SU-DHL-6 (cell line): ENCODE data around the gene KLF2.
A peak's percentile ranks its signal among the peaks of the same experiment; 100 is the strongest.

Experiments
- H2AFZ ChIP-seq: fragments of 200-600 bp; sonication (generic); 2 replicates; pipeline ENCODE4 v1.6.1; 2014; ENCODE audit warnings: low read depth, mild to moderate bottlenecking, moderate library complexity, mixed read lengths, antibody characterized with exemption, low read length; ENCODE audit not compliant: severe bottlenecking
- H3F3A ChIP-seq: fragments of 200-600 bp; shearing (Covaris generic); 2 replicates; pipeline ENCODE4 v1.6.0; 2016; ENCODE audit warnings: antibody characterized with exemption, mild to moderate bottlenecking; ENCODE audit not compliant: insufficient read depth
- H3K27ac ChIP-seq: fragments of 200-600 bp; sonication (generic); 2 replicates; pipeline ENCODE4 v1.5.1; 2016; ENCODE audit warnings: low read depth, mild to moderate bottlenecking, low read length, moderate library complexity, mixed read lengths
- H3K27me3 ChIP-seq: fragments of 200-600 bp; sonication (generic), shearing (Covaris generic); 2 replicates; pipeline ENCODE4 v1.6.0; 2014; ENCODE audit warnings: mild to moderate bottlenecking, low read length
- H3K36me3 ChIP-seq: fragments of 200-600 bp; sonication (generic); 2 replicates; pipeline ENCODE4 v1.6.1; 2014; ENCODE audit warnings: mild to moderate bottlenecking, low read length, mixed read lengths
- H3K4me2 ChIP-seq: fragments of 300-600, 200-600 bp; shearing (Covaris generic), sonication (generic); 2 replicates; pipeline ENCODE4 v1.6.0; 2014; ENCODE audit warnings: low read length, low read depth, mild to moderate bottlenecking; ENCODE audit not compliant: poor library complexity, severe bottlenecking
- H3K4me3 ChIP-seq: fragments of 200-600 bp; sonication (generic); 2 replicates; pipeline ENCODE4 v1.5.1; 2014; ENCODE audit warnings: antibody characterized with exemption, low read length, mild to moderate bottlenecking, mixed read lengths; ENCODE audit not compliant: insufficient read depth, poor library complexity, severe bottlenecking
- H3K79me2 ChIP-seq: fragments of 200-600 bp; sonication (generic); 2 replicates; pipeline ENCODE4 v1.6.1; 2014; ENCODE audit warnings: mild to moderate bottlenecking, low read length, moderate library complexity; ENCODE audit not compliant: insufficient read depth
- H3K9ac ChIP-seq: fragments of 200-600 bp; sonication (generic); 2 replicates; pipeline ENCODE4 v1.7.0; 2014; ENCODE audit warnings: mild to moderate bottlenecking, low read length
- H3K9me2 ChIP-seq: fragments of 200-600 bp; sonication (generic); replicated peaks from 2 replicates; pipeline ENCODE4 v1.6.1; 2014; ENCODE audit warnings: low read length; ENCODE audit not compliant: insufficient read depth
- H3K9me3 ChIP-seq: fragments of 200-600 bp; sonication (generic); 2 replicates; pipeline ENCODE4 v1.6.1; 2014; ENCODE audit warnings: low read length, mixed read lengths; ENCODE audit not compliant: insufficient read depth
- H4K20me1 ChIP-seq: fragments of 200-600 bp; sonication (generic); 2 replicates; pipeline ENCODE4 v1.6.1; 2014; ENCODE audit warnings: low read depth, mild to moderate bottlenecking, antibody characterized with exemption, low read length, moderate library complexity, mixed read lengths
- CTCF ChIP-seq: fragments of 200-600 bp; sonication (generic); IDR thresholded peaks from one replicate; pipeline ENCODE4 v1.5.1; 2017; ENCODE audit warnings: antibody characterized with exemption, mild to moderate bottlenecking, low read length, moderate library complexity; ENCODE audit not compliant: insufficient read depth, poor library complexity, severe bottlenecking
- EZH2phosphoT487 ChIP-seq: fragments of 200-600 bp; sonication (generic), shearing (Covaris generic); conservative IDR thresholded peaks from 2 replicates; pipeline ENCODE4 v1.6.1; 2018; ENCODE audit warnings: mild to moderate bottlenecking, antibody characterized with exemption, low read length, moderate library complexity, mixed read lengths

KLF2 gene

GRCh38 chr19:16324384-16325160, at the start of gene KLF2:
Gene KLF2 (plus strand): TSS chr19:16324826. CDS start chr19:16324924, 98 bp downstream.
- Histone ChIP-seq H3K36me3 (no peaks in the 10 kb centered on the region), H3K9me2 (no peaks in the 10 kb centered on the region), H2AFZ (no peak within 1 kb of the TSS), H3K4me2 (peak within 1 kb of the TSS; percentile 58), H3K9ac (no peak within 1 kb of the TSS), H3F3A (peaks cover 9% of the 10 kb centered on the region), H3K9me3 (no peaks in the 10 kb centered on the region), H3K79me2 (no peaks in the 10 kb centered on the region), H3K27me3 (no peaks in the 10 kb centered on the region), H3K4me3 (peak within 1 kb of the TSS; percentile 41), H3K27ac (no peak within 1 kb of the TSS), H4K20me1 (no peaks in the 10 kb centered on the region)
- TF ChIP-seq EZH2phosphoT487 = no peak
- no peak for TF ChIP-seq CTCF

GRCh38 chr19:16280306-16280705, 44.3 kb upstream of the KLF2 start:
- no peak overlapping the region for H3K4me3 ChIP-seq
- no peaks in the 10 kb centered on the region for H3K9me2 ChIP-seq
- no peak overlapping the region for H2AFZ ChIP-seq
- H3K27me3 ChIP-seq = no peaks in the 10 kb centered on the region
- H3K9me3 ChIP-seq = no peaks in the 10 kb centered on the region
- H3F3A ChIP-seq = no peaks in the 10 kb centered on the region
- no peak overlapping the region for H3K4me2 ChIP-seq
- H4K20me1 ChIP-seq = no peaks in the 10 kb centered on the region
- no peaks in the 10 kb centered on the region for H3K79me2 ChIP-seq
- no peak overlapping the region for H3K9ac ChIP-seq
- TF ChIP-seq CTCF (no peak), EZH2phosphoT487 (no peak)
- no peak overlapping the region for H3K27ac ChIP-seq
- no peaks in the 10 kb centered on the region for H3K36me3 ChIP-seq

GRCh38 chr19:16281743-16282142, 42.9 kb upstream of the KLF2 start:
- Histone ChIP-seq H4K20me1 (no peaks in the 10 kb centered on the region), H3K4me3 (no peak overlapping the region), H3K36me3 (no peaks in the 10 kb centered on the region), H3K9me2 (no peaks in the 10 kb centered on the region), H3K27ac (no peak overlapping the region), H3K9ac (no peak overlapping the region), H3K79me2 (no peaks in the 10 kb centered on the region), H2AFZ (no peak overlapping the region), H3K9me3 (no peaks in the 10 kb centered on the region), H3K4me2 (no peak overlapping the region), H3F3A (no peaks in the 10 kb centered on the region), H3K27me3 (no peaks in the 10 kb centered on the region)
- TF ChIP-seq CTCF (no peak), EZH2phosphoT487 (no peak)
